Measurements from ENCODE around the gene MTA1.

Gene MTA1

GRCh38 chr14:105455086-105455640 lies 35.5 kb downstream of the MTA1 start:
- no peak overlapping the region for H3K4me3 Mint-ChIP-seq
- TF ChIP-seq CTCF (IDR thresholded peaks at IDR 0.05) = no peak
- no peaks in the 10 kb centered on the region for H3K27me3 Mint-ChIP-seq (ENCODE audit: low read depth, poor library complexity)
- DNase-seq = no peak
- H3K4me1 Mint-ChIP-seq = no peaks in the 10 kb centered on the region
- H3K9me3 Mint-ChIP-seq = no peaks in the 10 kb centered on the region
- peaks cover 20% of the 10 kb centered on the region for H3K36me3 Mint-ChIP-seq (ENCODE audit: low read depth)
- H3K27ac Mint-ChIP-seq = peak overlapping the region; percentile 95

GRCh38 chr14:105455766-105456660 lies 36.4 kb downstream of the MTA1 start:
- peak overlapping the region; percentile 95 for H3K27ac Mint-ChIP-seq
- H3K9me3 Mint-ChIP-seq = no peaks in the 10 kb centered on the region
- H3K27me3 Mint-ChIP-seq (ENCODE audit: low read depth, poor library complexity) = no peaks in the 10 kb centered on the region
- TF ChIP-seq CTCF (IDR thresholded peaks at IDR 0.05) = no peak
- H3K4me1 Mint-ChIP-seq = no peaks in the 10 kb centered on the region
- peaks cover 20% of the 10 kb centered on the region for H3K36me3 Mint-ChIP-seq (ENCODE audit: low read depth)
- H3K4me3 Mint-ChIP-seq = no peak overlapping the region
- DNase-seq = no peak

- TF ChIP-seq CTCF (IDR thresholded peaks at IDR 0.05) = no peak
- H3K27me3 Mint-ChIP-seq (ENCODE audit: low read depth, poor library complexity) = no peaks in the 10 kb centered on the region
- no peak for DNase-seq
- peaks cover 25% of the 10 kb centered on the region for H3K36me3 Mint-ChIP-seq (ENCODE audit: low read depth)
- no peak overlapping the region for H3K4me3 Mint-ChIP-seq
- no peaks in the 10 kb centered on the region for H3K9me3 Mint-ChIP-seq
- H3K4me1 Mint-ChIP-seq = no peaks in the 10 kb centered on the region
- no peak overlapping the region for H3K27ac Mint-ChIP-seq
Measured at GRCh38 chr14:105456736-105457617, 37.4 kb downstream of the MTA1 start.

- Mint-ChIP-seq H3K36me3 (ENCODE audit: low read depth) (peaks cover 20% of the 10 kb centered on the region), H3K4me1 (peaks cover 3% of the 10 kb centered on the region), H3K27me3 (ENCODE audit: low read depth, poor library complexity) (no peaks in the 10 kb centered on the region), H3K9me3 (no peaks in the 10 kb centered on the region), H3K4me3 (no peak overlapping the region), H3K27ac (no peak overlapping the region)
- no peak for DNase-seq
- TF ChIP-seq CTCF (IDR thresholded peaks at IDR 0.05) = no peak
Measured at GRCh38 chr14:105458010-105458409, 38.4 kb downstream of the MTA1 start.

GRCh38 chr14:105458571-105458970 lies 38.9 kb downstream of the MTA1 start:
- Mint-ChIP-seq H3K27ac (no peak overlapping the region), H3K9me3 (no peaks in the 10 kb centered on the region), H3K4me1 (peaks cover 7% of the 10 kb centered on the region), H3K36me3 (ENCODE audit: low read depth) (peaks cover 21% of the 10 kb centered on the region), H3K27me3 (ENCODE audit: low read depth, poor library complexity) (peaks cover under 1% of the 10 kb centered on the region), H3K4me3 (no peak overlapping the region)
- TF ChIP-seq CTCF (IDR thresholded peaks at IDR 0.05) = no peak
- no peak for DNase-seq
